HG03097 (cell line): Measurements from ENCODE around the gene TOMM40.
"Not testable (repeated sequence)": the region's sequence is repeated elsewhere in the genome, so short reads cannot be mapped to it uniquely, and the experiment has no call there.

Experiments
- ATAC-seq: cut with Tn5 transposase; IDR thresholded peaks from one replicate; pipeline ENCODE4 v1.9.1; 2021; ENCODE audit not compliant: unreplicated experiment, low FRiP score

The TOMM40 gene

DNA sequence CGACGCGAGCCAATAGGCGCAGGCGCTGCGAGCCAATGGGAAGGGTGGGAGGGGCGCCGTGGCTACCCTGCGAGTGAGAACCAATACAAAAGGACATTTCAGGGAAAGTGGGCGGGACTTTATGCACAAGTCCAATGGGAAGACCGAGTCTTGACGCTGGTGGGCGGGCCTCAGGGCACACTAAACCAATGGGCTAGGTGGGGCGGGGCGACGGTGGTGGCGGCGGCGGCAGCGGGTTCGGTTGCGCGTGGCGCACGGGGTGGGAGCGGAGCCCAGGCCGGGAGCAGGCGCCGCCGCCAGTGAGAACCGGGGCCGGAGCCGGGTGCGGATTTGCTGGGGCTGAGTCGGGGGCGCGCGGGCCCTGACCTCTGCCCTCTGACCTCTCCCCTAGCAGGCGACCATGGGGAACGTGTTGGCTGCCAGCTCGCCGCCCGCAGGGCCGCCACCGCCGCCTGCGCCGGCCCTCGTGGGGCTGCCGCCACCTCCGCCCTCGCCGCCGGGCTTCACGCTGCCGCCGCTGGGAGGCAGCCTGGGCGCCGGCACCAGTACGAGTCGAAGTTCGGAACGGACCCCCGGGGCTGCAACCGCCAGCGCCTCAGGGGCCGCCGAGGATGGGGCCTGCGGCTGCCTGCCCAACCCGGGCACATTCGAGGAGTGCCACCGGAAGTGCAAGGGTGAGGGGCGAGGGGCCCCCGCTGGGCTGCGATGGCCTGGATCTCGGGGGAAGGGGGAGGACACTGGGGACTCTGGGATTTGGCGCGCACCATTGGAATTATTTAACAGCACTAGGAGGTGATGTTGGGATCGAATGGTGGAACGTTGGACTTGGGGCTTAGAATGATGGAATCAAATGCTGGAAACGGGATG, at the start of gene TOMM40:
TSS of gene TOMM40 (plus strand) at position 239 of the 867 bp plus-strand sequence. CDS start at position 401, 162 bp downstream.
- ATAC-seq = peak; percentile 54

DNA sequence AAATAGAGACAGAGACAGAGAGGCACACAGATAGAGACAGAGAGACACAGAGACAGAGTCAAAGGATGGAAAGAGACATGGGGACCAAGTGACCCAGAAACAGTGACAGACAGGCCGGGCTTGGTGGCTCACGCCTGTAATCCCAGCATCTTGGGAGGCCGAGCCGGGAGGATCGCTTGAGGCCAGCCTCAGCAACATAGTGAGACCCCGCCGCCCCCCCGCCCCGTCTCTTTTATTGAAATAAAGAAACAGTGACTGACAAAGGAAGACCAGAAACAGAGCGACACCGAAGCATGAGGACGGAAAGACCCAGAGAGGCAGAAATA, 45.8 kb upstream of the TOMM40 start:
- ATAC-seq = no peak

DNA sequence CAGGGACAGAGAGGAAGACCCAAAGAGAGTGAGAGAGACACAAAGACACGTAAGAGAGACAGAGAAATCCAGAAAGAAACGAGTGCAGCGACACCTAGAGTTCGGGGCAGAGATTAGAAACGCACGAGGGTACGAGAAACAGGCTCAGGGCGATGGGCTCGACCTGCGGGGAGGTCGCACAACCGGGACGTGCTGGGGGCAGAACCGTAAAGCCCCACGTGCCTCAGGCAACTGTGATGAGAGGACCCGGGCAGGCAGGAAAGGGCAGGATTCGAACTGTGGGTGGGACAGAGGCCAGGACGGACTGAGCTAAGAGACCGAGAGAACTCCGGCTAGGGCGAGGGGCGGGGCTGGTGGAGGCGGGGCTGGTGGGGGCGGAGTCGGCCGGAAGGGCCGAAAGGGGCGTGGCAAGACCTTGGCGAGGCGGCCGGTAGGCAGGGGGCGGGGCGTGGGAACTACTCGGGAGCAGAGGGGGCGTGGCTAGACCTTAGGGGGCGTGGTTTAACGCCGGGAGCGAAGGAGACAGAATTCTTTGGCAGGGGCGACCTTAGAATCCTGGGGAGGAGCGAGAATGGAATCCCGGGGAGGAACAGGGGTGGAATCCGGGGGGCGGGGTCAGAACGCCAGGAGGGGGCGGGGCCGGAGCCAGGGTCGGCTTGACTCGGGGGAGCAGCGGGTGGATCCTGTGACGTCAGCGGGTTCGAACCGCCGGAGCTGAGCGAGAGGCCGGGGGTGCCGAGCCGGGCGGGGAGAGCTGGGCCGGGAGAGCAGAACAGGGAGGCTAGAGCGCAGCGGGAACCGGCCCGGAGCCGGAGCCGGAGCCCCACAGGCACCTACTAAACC, 45.2 kb upstream of the TOMM40 start, which contains the start of gene NECTIN2:
TSS of gene NECTIN2 (plus strand) at position 686 of the 843 bp plus-strand sequence. CDS start 229 bp downstream, outside the sequence.
- ATAC-seq = no peak

DNA sequence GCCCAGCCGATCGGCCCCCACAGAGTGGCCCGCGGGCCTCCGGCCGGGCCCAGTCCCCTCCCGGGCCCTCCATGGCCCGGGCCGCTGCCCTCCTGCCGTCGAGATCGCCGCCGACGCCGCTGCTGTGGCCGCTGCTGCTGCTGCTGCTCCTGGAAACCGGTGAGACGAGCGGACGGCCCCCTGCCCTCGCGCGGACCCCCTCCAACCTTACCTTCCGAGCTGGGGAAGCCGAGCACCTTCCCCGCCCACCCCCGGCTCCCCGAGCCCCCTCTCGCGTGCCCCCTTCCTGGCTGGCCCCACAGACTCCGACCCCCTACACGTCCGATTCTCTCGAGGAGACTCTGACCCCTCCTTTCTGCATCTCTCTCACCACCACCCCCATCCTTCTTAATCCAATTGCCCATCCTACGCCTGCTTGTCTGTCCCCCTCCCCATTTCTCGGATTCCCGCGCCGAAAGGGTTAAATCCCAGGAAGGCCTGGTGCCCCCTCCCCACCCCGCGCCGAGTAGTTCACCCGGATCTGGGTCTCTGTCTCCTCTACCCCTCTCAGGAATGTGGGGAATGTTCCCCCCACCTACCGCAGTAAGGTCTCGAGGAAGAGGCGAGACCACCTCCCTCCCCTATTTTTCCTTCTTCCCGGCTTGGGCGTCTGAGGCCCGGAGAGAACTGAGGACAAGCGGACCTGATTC, 44.5 kb upstream of the TOMM40 start:
- ATAC-seq = no peak

DNA sequence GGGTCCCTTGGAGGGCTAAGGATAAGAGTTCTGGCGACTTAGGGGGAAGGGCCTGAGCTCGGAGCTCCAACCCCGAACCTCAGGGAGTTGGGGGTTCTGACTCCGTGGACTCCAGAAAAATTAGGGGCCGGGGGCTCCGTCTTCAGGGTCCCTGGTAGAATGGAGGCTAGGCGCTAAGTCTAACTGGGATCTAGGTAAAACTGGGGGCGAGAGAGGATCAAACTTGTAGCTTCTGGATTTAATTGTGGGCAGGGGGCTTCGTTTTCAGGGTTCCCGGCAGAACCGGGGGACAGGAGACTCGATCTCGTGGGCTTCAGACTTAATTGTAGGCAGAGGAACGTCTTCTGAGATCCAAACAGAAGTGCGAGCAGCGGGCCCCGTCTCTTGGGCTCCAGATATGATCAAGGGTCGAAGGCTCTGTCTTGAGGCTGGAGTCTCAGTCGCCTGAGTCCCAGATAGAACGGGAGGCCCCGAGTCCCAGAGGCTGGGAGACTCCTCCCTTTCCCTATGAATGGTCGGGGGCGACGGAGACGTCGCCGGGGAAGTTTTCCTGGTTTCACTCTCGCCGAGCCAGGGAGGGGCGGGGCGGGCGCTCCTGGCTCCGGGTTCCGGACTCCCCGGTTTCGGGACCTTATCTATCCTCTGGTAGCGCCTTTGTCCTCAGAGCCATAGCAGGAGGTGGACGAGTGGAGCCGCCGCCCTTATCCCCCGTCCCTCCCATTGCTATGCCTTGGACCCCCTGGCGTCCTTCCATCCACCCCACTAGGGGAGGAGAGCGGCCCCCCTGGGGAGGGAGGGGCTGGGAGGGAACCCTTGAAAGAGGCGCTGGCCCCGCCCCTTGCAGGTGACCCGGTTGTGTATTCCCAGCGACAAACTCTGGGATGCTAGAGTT, 43.7 kb upstream of the TOMM40 start:
- no peak for ATAC-seq

DNA sequence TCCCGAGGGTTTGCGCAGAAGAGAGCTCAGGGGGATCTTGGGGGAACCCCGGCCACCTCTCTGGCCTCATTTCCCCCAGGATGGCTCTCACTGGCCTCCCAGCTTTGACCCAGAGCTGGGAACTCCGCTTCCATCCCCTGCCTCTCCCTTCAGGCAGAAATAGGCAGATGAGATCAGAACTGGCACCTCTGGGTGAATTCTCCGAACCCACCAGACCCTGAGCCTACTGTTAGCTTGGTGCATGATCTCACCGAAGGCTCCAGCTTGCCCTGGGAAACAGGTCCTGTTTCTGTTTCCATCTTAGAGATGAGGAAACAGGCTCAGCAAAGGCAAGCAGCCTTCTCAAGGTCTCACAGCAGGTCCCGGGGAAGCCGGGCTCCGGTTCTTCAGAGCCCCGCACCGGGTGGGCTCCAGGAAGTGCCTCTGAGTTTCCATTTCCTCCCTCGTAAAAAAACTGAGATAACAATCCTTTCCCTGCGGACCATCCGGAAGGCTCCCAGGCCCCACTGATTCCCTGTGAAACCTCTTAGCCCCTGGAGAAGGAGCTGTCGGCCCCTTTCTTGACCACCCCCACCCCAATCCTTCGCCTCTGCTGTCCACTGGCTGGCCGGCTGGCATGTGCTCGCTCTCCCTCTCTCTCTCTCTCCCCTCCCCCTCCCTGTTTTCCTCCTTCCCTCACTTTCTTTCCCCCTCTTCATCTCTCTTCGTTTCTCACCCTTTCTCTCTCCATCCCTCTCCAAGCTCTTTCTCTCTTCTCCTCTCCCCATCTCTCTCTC, 42.8 kb upstream of the TOMM40 start:
- no peak for ATAC-seq

DNA sequence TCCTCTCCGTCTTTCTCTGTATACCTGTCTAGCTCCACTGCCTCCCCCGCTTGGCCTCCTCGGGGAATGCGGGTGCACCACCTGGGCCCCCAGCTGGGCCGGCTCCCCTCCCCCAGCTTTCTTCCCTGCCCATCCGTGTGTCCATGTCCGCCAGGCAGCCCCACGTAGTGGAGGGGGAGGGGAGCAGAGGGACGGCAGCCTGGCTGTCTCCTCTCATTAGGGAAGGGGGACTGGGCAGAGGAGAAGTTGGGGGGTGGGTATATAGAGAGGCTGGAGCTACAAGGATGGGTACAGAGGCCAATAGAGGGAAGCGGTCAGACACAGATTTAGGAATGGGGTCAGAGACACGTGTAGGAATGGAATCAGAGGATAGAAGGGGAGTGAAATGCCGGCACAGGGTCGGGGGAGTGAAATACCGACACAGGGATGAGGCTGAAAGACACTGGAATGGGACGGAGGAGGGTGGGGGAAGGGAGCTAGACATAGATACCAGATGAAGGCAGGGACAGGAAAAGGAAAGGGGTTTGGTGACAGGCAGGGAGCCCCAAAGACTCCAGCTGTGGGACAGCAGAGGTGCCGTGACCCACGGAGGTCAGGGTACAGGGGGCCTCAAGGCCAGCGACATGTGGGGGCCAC, 42.1 kb upstream of the TOMM40 start:
- no peak for ATAC-seq

DNA sequence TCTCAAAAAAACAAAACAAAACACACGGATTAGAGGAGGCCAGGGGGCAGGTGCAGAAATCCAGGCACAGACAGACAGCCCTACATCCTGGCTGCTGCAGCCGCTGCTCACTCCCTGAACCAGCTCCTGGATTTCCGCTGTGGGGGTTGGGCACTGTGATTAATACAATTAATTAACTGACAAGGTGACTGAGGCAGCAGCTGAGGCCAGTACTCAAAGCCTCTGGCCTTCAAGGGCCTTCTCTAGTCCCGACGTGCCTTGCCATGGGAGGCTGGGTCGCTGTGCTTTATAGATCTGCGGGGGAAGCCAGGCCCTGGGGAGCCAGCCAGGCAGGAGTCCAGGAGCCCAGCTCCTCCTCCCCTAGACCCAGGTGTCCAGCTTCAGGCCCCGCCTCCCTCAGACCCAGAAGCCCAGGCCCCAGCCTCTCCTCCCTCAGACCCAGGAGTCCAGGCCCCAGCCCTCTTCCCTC, 40.4 kb upstream of the TOMM40 start:
- no peak for ATAC-seq

DNA sequence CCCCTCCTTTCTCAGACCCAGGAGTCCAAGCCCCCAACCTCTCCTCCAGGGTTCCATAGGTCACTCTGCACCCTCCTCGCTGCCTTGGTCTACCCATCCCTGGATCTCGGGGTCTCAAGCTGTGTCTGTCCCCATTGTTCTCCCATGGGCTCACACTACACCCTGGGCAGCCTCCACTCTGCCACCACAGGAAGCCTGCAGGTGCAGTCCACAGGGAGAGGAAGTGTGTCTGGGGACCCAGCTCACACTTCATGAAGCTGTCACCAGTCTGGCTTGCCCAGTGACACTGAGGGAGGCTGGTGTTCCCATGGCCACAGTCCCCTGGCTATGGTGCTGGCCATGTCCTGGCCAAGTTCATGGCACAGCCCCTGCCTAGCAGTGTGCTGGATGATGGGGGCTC, 39.6 kb upstream of the TOMM40 start:
- no peak for ATAC-seq

DNA sequence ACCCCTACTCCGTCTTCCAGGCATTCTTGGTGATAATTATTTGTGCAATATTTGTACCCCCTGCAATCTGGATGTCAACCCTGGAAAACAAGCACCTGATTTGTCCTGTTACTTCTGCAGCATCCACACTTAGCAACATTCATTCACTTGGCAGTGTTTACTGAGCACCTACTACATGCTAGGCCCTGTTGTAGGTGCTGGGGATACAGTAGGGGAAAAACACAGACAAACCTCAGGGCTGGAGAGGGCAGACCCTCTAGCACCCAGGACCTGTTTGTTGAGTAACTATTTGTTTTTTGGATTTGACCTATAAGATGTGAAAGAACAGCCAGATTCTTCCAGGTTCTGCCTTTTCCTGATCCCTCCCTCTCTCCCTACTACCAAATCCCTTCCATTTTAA, 35.4 kb upstream of the TOMM40 start:
- no peak for ATAC-seq

DNA sequence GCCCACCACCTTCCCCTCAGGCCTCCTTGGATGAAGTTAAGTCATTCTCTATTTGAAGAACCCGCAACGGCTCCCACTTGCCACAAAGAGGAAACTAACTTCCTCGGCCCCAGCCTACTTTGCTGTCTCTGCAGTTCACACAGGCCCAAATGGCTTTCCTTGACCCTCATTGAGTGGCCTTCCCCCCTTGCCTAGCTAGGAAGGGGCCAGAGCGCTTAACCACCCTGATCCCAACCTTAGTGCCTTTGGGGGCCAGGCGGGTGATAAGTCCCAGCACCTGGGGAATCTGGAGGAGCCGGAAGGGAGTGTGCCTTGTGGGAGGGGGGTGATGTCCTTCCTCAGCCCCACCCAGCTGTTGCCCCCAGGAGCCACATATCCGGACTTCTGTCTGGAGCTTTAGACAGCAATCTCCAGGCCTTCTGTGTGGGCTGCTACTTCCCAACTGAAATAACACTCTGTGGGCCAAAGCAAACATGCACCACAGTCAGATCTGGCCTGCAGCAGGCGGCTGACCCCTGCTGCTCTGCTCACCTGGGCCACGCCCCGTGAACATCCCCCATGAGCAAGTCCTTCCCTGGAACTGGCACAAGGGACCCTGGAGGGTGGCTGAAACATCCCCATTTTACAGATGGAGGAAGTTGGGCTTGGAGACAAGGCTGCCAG, 34.5 kb upstream of the TOMM40 start:
- no peak for ATAC-seq

DNA sequence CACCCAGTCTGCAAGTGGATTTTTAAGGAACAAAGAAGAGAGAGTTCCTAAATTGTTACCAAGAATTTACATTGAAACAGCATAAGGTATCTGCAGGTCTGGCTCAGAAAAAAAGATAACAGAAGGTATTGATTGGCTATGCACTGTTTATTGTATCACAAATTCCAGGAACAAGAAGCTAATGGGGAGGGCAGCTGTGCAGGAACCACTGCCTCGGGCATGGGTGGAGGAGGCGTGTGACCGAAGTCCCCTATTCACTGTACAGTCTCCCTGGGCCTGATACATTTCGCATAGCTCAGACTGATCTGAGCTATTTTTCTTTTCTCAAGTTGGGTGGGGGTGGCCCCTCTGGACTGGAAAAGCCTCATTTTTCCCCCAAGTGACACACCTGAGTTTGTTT, 33.2 kb upstream of the TOMM40 start:
- no peak for ATAC-seq

DNA sequence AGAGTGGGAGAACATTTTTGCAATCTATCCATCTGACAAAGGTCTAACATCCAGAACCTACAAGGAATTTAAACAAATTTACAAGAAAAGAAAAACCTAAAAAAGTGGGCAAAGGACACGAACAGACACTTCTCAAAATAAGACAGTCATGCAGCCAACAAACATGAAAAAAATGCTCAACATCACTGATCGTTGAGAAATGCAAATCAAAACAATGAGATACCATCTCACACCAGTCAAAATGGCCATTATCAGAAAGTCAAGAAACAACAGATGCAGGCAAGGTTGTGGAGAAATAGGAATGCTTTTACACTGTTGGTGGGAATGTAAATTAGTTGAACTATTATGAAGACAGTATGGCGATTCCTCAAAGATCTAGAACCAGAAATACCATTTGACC, 29.5 kb upstream of the TOMM40 start:
- ATAC-seq = not testable (repeated sequence)

DNA sequence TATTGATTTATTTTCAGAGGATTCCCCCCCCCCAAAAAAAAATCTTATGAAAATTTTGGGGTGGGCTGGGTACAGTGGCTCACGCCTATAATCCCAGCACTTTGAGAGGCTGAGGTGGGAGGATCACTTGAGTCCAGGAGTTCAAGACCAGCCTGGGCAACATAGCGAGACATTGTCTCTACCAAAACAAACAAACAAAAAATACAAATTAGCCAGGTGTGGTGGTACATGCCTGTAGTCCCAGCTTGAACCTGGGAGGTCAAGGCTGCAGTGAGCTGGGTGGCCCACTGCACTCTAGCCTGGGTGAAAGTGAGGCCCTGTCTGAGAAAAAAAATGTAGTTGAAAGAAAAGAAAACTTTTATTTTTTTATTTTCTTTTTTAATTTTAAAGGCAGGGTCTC, 27.1 kb upstream of the TOMM40 start:
- ATAC-seq = no peak

DNA sequence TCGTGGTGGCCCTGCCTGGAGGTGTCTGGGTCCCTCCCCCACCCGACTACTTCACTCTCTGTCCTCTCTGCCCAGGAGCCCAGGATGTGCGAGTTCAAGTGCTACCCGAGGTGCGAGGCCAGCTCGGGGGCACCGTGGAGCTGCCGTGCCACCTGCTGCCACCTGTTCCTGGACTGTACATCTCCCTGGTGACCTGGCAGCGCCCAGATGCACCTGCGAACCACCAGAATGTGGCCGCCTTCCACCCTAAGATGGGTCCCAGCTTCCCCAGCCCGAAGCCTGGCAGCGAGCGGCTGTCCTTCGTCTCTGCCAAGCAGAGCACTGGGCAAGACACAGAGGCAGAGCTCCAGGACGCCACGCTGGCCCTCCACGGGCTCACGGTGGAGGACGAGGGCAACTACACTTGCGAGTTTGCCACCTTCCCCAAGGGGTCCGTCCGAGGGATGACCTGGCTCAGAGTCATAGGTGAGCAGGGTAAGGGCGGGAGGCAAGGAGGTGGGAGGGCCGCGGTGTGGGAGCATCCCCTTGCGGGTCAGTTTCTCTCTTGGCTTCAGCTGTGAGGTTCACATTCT, 25.8 kb upstream of the TOMM40 start:
- ATAC-seq = no peak

DNA sequence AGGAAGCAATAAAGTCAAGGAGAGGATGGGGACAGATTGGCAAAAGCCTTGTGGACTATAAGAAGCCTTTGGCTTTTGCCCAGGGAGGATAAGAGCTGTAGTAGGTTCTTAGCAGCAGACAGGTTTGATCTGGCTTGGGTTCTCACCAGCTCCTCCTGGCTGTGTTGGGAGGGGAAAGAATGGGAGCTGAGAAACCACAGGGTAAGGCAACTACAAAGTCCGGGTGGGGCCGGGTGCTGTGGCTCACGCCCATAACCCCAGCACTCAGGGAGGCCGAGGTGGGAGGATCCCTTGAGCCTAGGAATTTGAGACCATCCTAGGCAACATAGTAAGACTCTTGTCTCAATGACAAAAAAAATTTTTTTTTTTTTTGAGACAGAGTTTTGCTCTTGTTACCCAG, 24.4 kb upstream of the TOMM40 start:
- ATAC-seq = no peak

DNA sequence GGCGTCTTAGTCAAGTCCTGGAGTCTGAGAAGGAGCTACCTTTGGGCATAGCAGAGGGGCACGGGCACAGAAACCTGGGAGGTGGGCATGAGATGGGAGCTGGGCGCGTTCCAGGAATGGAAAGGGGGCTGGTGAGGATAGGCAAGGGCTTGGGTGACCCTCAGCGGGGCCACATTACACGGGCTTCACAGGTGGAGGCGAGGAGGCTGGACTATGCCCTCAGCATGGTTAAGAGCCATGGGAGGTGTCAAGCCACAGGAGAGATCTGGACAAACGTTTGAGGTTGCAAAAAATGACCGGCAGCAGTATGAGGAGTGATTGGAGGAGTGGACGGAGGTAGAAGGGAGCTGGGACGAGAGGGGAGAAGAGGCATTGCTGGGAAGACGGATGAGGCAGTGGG, 23.5 kb upstream of the TOMM40 start:
- ATAC-seq = no peak
